ENCODE measurements around the gene RIPOR3. TPM values are rescaled to one million over a fixed set of nuclear protein-coding genes. Genes with fewer than 3 reads are reported as not detected.

Gene RIPOR3
- total RNA-seq, 1 donor from 2014 or later: 0.12 TPM

DNA sequence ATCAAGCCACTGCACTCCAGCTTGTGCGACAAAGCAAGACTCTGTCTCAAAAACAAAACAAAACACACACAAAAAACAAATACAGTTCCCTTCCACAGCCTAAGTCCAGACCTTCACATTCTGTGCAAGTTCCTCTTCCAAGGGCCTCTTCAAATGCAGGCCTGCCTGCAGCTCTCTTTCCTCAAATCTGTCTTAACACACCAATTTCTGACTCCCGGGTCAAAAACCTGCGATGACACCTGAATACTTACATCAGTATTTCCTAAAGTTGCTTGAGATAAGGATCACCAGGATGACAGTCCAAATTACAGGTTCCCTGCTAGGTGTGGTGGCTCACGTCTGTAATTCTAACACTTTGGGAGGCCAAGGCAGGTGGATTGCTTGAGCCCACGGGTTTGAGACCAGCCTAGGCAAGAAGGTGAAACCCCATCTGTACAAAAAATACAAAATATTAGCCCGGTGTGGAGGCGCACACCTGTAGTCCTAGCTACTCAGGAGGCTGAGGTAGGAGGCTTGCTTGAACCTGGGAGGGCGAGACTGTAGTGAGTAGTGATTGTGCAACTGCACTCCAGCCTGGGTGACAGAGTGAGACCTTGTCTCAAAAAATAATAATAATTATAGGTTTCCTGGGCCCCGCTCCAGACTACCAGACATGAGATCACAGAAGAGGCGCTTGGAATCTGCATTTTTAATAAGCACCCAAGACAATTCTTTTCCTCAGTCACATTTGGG, 31.2 kb upstream of the RIPOR3 start:
- peaks cover 3% of the 10 kb centered on the region for H3K27me3 Mint-ChIP-seq (ENCODE audit: low read depth)
- TF ChIP-seq, protein P1, sequence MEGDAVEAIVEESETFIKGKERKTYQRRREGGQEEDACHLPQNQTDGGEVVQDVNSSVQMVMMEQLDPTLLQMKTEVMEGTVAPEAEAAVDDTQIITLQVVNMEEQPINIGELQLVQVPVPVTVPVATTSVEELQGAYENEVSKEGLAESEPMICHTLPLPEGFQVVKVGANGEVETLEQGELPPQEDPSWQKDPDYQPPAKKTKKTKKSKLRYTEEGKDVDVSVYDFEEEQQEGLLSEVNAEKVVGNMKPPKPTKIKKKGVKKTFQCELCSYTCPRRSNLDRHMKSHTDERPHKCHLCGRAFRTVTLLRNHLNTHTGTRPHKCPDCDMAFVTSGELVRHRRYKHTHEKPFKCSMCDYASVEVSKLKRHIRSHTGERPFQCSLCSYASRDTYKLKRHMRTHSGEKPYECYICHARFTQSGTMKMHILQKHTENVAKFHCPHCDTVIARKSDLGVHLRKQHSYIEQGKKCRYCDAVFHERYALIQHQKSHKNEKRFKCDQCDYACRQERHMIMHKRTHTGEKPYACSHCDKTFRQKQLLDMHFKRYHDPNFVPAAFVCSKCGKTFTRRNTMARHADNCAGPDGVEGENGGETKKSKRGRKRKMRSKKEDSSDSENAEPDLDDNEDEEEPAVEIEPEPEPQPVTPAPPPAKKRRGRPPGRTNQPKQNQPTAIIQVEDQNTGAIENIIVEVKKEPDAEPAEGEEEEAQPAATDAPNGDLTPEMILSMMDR (IDR thresholded peaks at IDR 0.05): no peak
- H3K9me3 Mint-ChIP-seq (ENCODE audit: low read depth): no peaks in the 10 kb centered on the region
- H3K36me3 Mint-ChIP-seq (ENCODE audit: low read depth): no peaks in the 10 kb centered on the region
- no peak overlapping the region for H3K4me3 Mint-ChIP-seq (ENCODE audit: unreplicated experiment)
- H3K4me1 Mint-ChIP-seq (ENCODE audit: low read depth): peaks cover 24% of the 10 kb centered on the region
- DNase-seq (ENCODE audit: low spot score): no peak
- peak overlapping the region; percentile 82 for H3K27ac Mint-ChIP-seq (ENCODE audit: unreplicated experiment)

DNA sequence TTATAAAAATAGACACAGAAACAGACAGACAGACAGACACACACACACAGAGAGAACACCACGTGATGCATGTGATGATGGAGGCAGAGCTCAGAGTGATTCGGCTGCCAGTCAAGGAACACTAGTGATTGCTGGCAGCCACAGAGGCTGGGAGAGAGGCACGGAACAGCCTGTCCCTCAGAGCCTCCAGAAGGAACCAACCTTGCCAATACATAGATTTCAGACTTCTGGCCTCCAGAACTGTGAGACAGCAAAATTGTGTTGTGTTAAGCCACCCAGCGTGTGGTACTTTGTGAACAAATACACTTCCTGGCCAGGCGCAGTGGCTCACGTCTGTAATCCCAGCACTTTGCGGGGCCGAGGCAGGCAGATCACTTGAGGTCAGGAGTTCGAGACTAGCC, 30.5 kb upstream of the RIPOR3 start:
- Mint-ChIP-seq H3K9me3 (ENCODE audit: low read depth) (no peaks in the 10 kb centered on the region), H3K27me3 (ENCODE audit: low read depth) (peaks cover 3% of the 10 kb centered on the region), H3K4me1 (ENCODE audit: low read depth) (peaks cover 24% of the 10 kb centered on the region), H3K27ac (ENCODE audit: unreplicated experiment) (peak overlapping the region; percentile 82), H3K36me3 (ENCODE audit: low read depth) (no peaks in the 10 kb centered on the region), H3K4me3 (ENCODE audit: unreplicated experiment) (no peak overlapping the region)
- TF ChIP-seq, protein P1 (IDR thresholded peaks at IDR 0.05): no peak
- no peak for DNase-seq (ENCODE audit: low spot score)

DNA sequence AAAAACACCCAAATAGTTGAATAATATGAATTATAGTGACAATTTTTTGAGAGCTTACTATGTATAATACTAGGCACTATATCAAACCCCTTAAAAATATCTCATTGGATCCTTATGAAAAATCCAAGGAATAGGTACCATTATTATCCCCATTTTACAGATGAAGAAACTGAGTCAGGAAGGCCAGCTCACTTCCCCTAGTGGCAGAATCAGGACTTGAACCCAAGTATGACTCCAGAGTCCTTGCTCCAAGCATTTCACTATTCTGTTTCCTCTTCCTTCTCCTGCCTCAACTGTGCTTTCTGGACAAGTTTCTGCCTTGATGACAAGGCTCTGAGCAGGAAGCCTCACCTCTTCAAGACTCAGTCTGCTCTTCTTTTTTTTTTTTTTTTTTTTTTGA, 29.2 kb upstream of the RIPOR3 start:
- no peak overlapping the region for H3K27ac Mint-ChIP-seq (ENCODE audit: unreplicated experiment)
- DNase-seq (ENCODE audit: low spot score): no peak
- peaks cover 24% of the 10 kb centered on the region for H3K4me1 Mint-ChIP-seq (ENCODE audit: low read depth)
- no peaks in the 10 kb centered on the region for H3K36me3 Mint-ChIP-seq (ENCODE audit: low read depth)
- TF ChIP-seq, protein P1 (IDR thresholded peaks at IDR 0.05): no peak
- H3K9me3 Mint-ChIP-seq (ENCODE audit: low read depth): no peaks in the 10 kb centered on the region
- H3K4me3 Mint-ChIP-seq (ENCODE audit: unreplicated experiment): no peak overlapping the region
- H3K27me3 Mint-ChIP-seq (ENCODE audit: low read depth): peaks cover 3% of the 10 kb centered on the region

DNA sequence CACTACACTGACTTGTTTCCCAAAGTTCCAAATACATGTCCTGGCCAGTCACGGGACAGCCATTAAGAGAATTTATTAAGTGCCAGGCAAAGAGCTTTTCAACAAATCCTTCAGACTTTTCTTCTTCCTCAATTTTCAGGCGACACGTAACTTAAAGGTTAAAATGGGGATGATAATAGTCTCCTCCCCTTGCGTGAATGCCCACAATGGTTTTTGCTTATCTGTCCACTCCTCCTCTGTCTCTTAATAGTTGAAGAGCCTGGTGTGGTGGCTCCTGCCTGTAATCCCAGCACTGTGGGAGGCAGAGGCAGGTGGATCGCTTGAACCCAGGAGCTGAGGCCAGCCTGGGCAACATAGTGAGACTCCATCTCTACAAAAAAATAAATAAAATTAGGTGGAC, 28.7 kb upstream of the RIPOR3 start:
- Mint-ChIP-seq H3K27me3 (ENCODE audit: low read depth) (peaks cover 3% of the 10 kb centered on the region), H3K27ac (ENCODE audit: unreplicated experiment) (no peak overlapping the region)
- TF ChIP-seq, protein P1 (IDR thresholded peaks at IDR 0.05): no peak

DNA sequence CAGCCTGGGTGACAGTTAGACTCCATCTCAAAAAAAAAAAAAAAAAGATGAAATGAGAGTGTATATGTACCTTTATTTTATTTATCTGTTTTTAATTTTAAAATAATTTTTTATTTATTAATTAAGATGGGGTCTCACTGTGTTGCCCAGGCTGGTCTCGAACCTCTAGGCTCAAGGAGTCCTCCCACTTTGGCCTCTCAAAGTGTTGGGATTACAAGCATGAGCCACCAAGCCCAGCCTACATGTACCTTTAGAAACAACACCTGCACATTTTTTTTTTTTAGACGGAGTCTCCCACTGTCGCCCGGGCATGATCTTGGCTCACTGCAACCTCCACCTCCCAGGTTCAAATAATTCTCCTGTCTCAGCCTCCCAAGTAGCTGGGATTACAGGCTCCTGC, 28.0 kb upstream of the RIPOR3 start:
- no peak for DNase-seq (ENCODE audit: low spot score)
- TF ChIP-seq, protein P1 (IDR thresholded peaks at IDR 0.05): no peak
- H3K4me1 Mint-ChIP-seq (ENCODE audit: low read depth): peaks cover 24% of the 10 kb centered on the region
- H3K27me3 Mint-ChIP-seq (ENCODE audit: low read depth): peaks cover 3% of the 10 kb centered on the region
- no peaks in the 10 kb centered on the region for H3K36me3 Mint-ChIP-seq (ENCODE audit: low read depth)
- no peak overlapping the region for H3K4me3 Mint-ChIP-seq (ENCODE audit: unreplicated experiment)
- no peak overlapping the region for H3K27ac Mint-ChIP-seq (ENCODE audit: unreplicated experiment)
- no peaks in the 10 kb centered on the region for H3K9me3 Mint-ChIP-seq (ENCODE audit: low read depth)

More for the DNA sequence above, 28.7 kb upstream of the RIPOR3 start:
- DNase-seq (ENCODE audit: low spot score): no peak
- Mint-ChIP-seq H3K4me3 (ENCODE audit: unreplicated experiment) (no peak overlapping the region), H3K36me3 (ENCODE audit: low read depth) (no peaks in the 10 kb centered on the region), H3K9me3 (ENCODE audit: low read depth) (no peaks in the 10 kb centered on the region), H3K4me1 (ENCODE audit: low read depth) (peaks cover 24% of the 10 kb centered on the region)
